ENCODE measurements around the gene SLC4A4. TPM values are rescaled to one million over a fixed set of nuclear protein-coding genes. Genes with fewer than 3 reads are reported as not detected.

SLC4A4 gene
- polyA plus RNA-seq, 1 of the 3 experiments (the other 2 are of a cell fraction) = not detected

DNA sequence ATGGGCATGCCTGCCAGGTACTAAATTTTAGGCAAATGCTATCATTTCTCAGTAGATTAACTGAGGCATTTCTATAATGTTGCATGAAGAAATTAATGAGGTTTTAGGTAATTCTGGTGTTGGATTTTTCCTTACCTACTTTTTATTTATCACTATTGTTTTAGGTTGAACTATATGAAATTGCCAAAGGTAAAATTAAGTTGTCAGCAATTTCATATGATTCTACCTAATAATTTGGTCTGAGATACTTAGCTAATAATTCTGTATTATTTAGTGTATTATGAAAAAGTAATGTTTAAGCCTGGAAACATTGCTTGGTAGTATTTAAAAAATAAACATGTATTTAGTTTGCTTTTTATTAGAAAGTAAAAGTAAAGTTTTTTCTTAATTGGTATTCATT is 22.7 kb downstream of the SLC4A4 start:
- Histone ChIP-seq H3K4me2 (no peak overlapping the region), H3K9me2 (no peaks in the 10 kb centered on the region), H3K4me3 (ENCODE audit: low read depth in 2 of 2, low read length in 1 of 2) (no peak overlapping the region), H2AFZ (ENCODE audit: low read depth) (no peak overlapping the region), H3K27me3 (ENCODE audit: insufficient read depth) (no peaks in the 10 kb centered on the region), H3K9me3 (no peaks in the 10 kb centered on the region), H3K4me1 (ENCODE audit: control insufficient read depth in 1 of 2, insufficient read depth in 2 of 2, low read depth in 1 of 2, low read length in 1 of 2) (no peaks in the 10 kb centered on the region), H4K20me1 (ENCODE audit: insufficient read depth) (no peaks in the 10 kb centered on the region), H3K9ac (no peak overlapping the region), H3K36me3 (replicated peaks in 1 of 2; ENCODE audit: control insufficient read depth in 1 of 2, insufficient read depth in 2 of 2, low read length in 1 of 2) (no peaks in the 10 kb centered on the region), H3K27ac (ENCODE audit: low read depth in 2 of 2, low read length in 1 of 2) (no peak overlapping the region), H3K79me2 (ENCODE audit: insufficient read depth) (no peaks in the 10 kb centered on the region), H3F3A (replicated peaks; ENCODE audit: insufficient read depth) (no peaks in the 10 kb centered on the region)
- TF ChIP-seq, protein P1, sequence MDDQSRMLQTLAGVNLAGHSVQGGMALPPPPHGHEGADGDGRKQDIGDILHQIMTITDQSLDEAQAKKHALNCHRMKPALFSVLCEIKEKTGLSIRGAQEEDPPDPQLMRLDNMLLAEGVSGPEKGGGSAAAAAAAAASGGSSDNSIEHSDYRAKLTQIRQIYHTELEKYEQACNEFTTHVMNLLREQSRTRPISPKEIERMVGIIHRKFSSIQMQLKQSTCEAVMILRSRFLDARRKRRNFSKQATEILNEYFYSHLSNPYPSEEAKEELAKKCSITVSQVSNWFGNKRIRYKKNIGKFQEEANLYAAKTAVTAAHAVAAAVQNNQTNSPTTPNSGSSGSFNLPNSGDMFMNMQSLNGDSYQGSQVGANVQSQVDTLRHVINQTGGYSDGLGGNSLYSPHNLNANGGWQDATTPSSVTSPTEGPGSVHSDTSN (IDR thresholded peaks at IDR 0.05) = no peak
- TF ChIP-seq FOSL2 (IDR thresholded peaks at IDR 0.05; ENCODE audit: borderline replicate concordance, low read depth) (no peak), SIN3A (IDR thresholded peaks at IDR 0.05; ENCODE audit: borderline replicate concordance, low read depth, low read length) (no peak), CHD2 (IDR thresholded peaks at IDR 0.05; ENCODE audit: low read length, partially characterized antibody) (no peak), RCOR1 (IDR thresholded peaks at IDR 0.05; ENCODE audit: low read length) (no peak), NRF1 (IDR thresholded peaks at IDR 0.05; ENCODE audit: low read depth, low read length) (no peak), ELF1 (IDR thresholded peaks at IDR 0.05) (no peak), TEAD4 (IDR thresholded peaks at IDR 0.05; ENCODE audit: borderline replicate concordance, insufficient read depth) (no peak), SMC3 (IDR thresholded peaks at IDR 0.05; ENCODE audit: low read depth, low read length) (no peak)
- TF ChIP-seq, protein P2, sequence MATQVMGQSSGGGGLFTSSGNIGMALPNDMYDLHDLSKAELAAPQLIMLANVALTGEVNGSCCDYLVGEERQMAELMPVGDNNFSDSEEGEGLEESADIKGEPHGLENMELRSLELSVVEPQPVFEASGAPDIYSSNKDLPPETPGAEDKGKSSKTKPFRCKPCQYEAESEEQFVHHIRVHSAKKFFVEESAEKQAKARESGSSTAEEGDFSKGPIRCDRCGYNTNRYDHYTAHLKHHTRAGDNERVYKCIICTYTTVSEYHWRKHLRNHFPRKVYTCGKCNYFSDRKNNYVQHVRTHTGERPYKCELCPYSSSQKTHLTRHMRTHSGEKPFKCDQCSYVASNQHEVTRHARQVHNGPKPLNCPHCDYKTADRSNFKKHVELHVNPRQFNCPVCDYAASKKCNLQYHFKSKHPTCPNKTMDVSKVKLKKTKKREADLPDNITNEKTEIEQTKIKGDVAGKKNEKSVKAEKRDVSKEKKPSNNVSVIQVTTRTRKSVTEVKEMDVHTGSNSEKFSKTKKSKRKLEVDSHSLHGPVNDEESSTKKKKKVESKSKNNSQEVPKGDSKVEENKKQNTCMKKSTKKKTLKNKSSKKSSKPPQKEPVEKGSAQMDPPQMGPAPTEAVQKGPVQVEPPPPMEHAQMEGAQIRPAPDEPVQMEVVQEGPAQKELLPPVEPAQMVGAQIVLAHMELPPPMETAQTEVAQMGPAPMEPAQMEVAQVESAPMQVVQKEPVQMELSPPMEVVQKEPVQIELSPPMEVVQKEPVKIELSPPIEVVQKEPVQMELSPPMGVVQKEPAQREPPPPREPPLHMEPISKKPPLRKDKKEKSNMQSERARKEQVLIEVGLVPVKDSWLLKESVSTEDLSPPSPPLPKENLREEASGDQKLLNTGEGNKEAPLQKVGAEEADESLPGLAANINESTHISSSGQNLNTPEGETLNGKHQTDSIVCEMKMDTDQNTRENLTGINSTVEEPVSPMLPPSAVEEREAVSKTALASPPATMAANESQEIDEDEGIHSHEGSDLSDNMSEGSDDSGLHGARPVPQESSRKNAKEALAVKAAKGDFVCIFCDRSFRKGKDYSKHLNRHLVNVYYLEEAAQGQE (IDR thresholded peaks at IDR 0.05; ENCODE audit: low read depth, low read length) = no peak
- ChIA-PET CTCF (no interaction called here), POLR2A (no interaction called here)
- no peak for DNase-seq

DNA sequence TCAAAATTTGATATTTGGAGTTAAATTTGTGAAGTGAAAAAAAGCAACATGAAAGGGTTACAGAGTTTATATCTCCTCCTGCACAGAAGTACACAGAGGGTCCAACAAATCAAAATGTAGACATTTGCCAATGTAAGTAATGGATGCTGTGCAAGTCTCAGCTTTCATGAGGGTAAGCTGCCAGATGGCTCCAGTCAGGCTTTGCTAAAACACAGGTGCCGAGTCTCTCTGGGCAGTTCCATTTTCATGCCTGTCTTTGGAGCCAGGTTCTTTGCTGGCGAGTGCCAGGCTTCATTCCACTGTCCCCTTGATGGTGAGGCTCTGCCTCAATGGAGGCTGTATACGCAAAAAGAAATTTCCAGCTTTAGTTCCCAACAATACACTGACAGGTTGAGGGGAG is 27.9 kb downstream of the SLC4A4 start:
- H3K4me1 ChIP-seq (ENCODE audit: control insufficient read depth in 1 of 2, insufficient read depth in 2 of 2, low read depth in 1 of 2, low read length in 1 of 2) = no peaks in the 10 kb centered on the region
- WGBS (ENCODE audit: low lambda C conversion rate) = 16% methylated on average over 3 of the region's 3 CpGs
- TF ChIP-seq POLR2AphosphoS5 (IDR thresholded peaks at IDR 0.05; ENCODE audit: low read depth, low read length) = no peak
- no peak for TF ChIP-seq JUND (IDR thresholded peaks at IDR 0.05)
- TF ChIP-seq, protein P3, sequence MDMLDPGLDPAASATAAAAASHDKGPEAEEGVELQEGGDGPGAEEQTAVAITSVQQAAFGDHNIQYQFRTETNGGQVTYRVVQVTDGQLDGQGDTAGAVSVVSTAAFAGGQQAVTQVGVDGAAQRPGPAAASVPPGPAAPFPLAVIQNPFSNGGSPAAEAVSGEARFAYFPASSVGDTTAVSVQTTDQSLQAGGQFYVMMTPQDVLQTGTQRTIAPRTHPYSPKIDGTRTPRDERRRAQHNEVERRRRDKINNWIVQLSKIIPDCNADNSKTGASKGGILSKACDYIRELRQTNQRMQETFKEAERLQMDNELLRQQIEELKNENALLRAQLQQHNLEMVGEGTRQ (IDR thresholded peaks at IDR 0.05; ENCODE audit: borderline replicate concordance, low read depth, low read length) = no peak
- TF ChIP-seq, protein P1 (IDR thresholded peaks at IDR 0.05) = no peak
- no peak for TF ChIP-seq FOXJ3 (CRISPR knock-in tag; IDR thresholded peaks at IDR 0.05)
- TF ChIP-seq, protein P4, sequence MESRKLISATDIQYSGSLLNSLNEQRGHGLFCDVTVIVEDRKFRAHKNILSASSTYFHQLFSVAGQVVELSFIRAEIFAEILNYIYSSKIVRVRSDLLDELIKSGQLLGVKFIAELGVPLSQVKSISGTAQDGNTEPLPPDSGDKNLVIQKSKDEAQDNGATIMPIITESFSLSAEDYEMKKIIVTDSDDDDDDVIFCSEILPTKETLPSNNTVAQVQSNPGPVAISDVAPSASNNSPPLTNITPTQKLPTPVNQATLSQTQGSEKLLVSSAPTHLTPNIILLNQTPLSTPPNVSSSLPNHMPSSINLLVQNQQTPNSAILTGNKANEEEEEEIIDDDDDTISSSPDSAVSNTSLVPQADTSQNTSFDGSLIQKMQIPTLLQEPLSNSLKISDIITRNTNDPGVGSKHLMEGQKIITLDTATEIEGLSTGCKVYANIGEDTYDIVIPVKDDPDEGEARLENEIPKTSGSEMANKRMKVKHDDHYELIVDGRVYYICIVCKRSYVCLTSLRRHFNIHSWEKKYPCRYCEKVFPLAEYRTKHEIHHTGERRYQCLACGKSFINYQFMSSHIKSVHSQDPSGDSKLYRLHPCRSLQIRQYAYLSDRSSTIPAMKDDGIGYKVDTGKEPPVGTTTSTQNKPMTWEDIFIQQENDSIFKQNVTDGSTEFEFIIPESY (IDR thresholded peaks at IDR 0.05; ENCODE audit: borderline replicate concordance, low read depth) = no peak
- no peak for TF ChIP-seq YY1 (IDR thresholded peaks at IDR 0.05; ENCODE audit: low read depth)
- TF ChIP-seq RCOR1 (IDR thresholded peaks at IDR 0.05; ENCODE audit: low read length) = no peak
- no peak for TF ChIP-seq EZH2phosphoT487 (IDR thresholded peaks at IDR 0.05; ENCODE audit: borderline replicate concordance, low read depth)
- no peak for TF ChIP-seq ELF1 (IDR thresholded peaks at IDR 0.05)
- no peak overlapping the region for H3K27ac ChIP-seq (ENCODE audit: low read depth in 2 of 2, low read length in 1 of 2)
- no peaks in the 10 kb centered on the region for H3K27me3 ChIP-seq (ENCODE audit: insufficient read depth)
- H3K9me2 ChIP-seq = no peaks in the 10 kb centered on the region
- no peak overlapping the region for H3K9ac ChIP-seq
- POLR2A ChIA-PET = no interaction called here
- CTCF ChIA-PET = no interaction called here
- no peak overlapping the region for H3K4me3 ChIP-seq (ENCODE audit: low read depth in 2 of 2, low read length in 1 of 2)
- no peaks in the 10 kb centered on the region for H3K79me2 ChIP-seq (ENCODE audit: insufficient read depth)
- H3K4me2 ChIP-seq = no peak overlapping the region
- H2AFZ ChIP-seq (ENCODE audit: low read depth) = no peak overlapping the region
- no peaks in the 10 kb centered on the region for H4K20me1 ChIP-seq (ENCODE audit: insufficient read depth)
- DNase-seq = no peak
- H3K9me3 ChIP-seq = no peaks in the 10 kb centered on the region
- H3K36me3 ChIP-seq (replicated peaks in 1 of 2; ENCODE audit: control insufficient read depth in 1 of 2, insufficient read depth in 2 of 2, low read length in 1 of 2) = no peaks in the 10 kb centered on the region
- no peaks in the 10 kb centered on the region for H3F3A ChIP-seq (replicated peaks; ENCODE audit: insufficient read depth)
